ENCODE measurements around the gene ZEB2. TPM values are rescaled to one million over a fixed set of nuclear protein-coding genes. Genes with fewer than 3 reads are reported as not detected.

ZEB2 gene
- polyA plus RNA-seq (2011; rRNA removed): 6.6 and 7.0 TPM in 2 replicates
- 2.3 and 2.9 TPM in 2 replicates for polyA plus RNA-seq (2012; cell fraction: cytosol; rRNA removed)
- 3.0 and 4.2 TPM in 2 replicates for polyA plus RNA-seq (2012; cell fraction: nucleus; rRNA removed)
- 3.3 to 4.2 TPM (median 3.8 TPM) in 3 replicates for polyA plus RNA-seq (2017; fragmentation: RNase III; extraction: RNeasy Plus Mini Kit Qiagen cat#74134 plus additional on column Dnase treatment)
- 11.6 and 13.4 TPM in 2 replicates for polyA minus RNA-seq (2011; rRNA and poly(A)+ RNA removed)

- ChIA-PET POLR2A (no interaction called here), CTCF (interaction anchor here (0.7 kb wide), 1 partner anchor 234 kb away, joined by 3 read pairs; no protein-coding TSS in a partner anchor)
- peaks cover 28% of the 10 kb centered on the region for H3K4me1 ChIP-seq
- peak; percentile 22 to 67 for DNase-seq (ENCODE audit: low read depth in 1 of 2, low spot score in 1 of 2)
- H3K4me2 ChIP-seq: peak within 1 kb of the TSS; percentile 91
- FAIRE-seq: no peak
- ATAC-seq: peak; percentile 5 to 35; a peak in 4 of 6 replicates
- no peaks in the 10 kb centered on the region for H3K9me3 ChIP-seq
- 5% methylated on average over 28 of the region's 29 CpGs for WGBS (ENCODE audit: missing lambda C conversion rate)
- H3K4me3 ChIP-seq: peak within 1 kb of the TSS; percentile 52
- H3K27ac ChIP-seq: peak within 1 kb of the TSS; percentile 41 to 59; a peak in 4 of 6 replicates
- TF ChIP-seq JUNB (IDR thresholded peaks at IDR 0.05) (no peak), POLR2AphosphoS2 (conservative IDR thresholded peaks at IDR 0.05; ENCODE audit: low read length) (no peak), ZNF302 (CRISPR knock-in tag; IDR thresholded peaks at IDR 0.05) (no peak), GATA3 (IDR thresholded peaks at IDR 0.05; ENCODE audit: borderline replicate concordance) (no peak), MAZ (IDR thresholded peaks at IDR 0.05; ENCODE audit: borderline replicate concordance, low read depth, low read length) (no peak), EHF (CRISPR knock-in tag; IDR thresholded peaks at IDR 0.05) (no peak), MAFK (IDR thresholded peaks at IDR 0.05; ENCODE audit: partially characterized antibody) (no peak), BCL3 (IDR thresholded peaks at IDR 0.05) (no peak), HOXA7 (CRISPR knock-in tag; IDR thresholded peaks at IDR 0.05) (no peak), FOSB (CRISPR knock-in tag; IDR thresholded peaks at IDR 0.05) (no peak), ZC3H11A (IDR thresholded peaks at IDR 0.05) (no peak), BHLHE40 (IDR thresholded peaks at IDR 0.05; ENCODE audit: low read depth, low read length) (peak; percentile 78), RCOR1 (IDR thresholded peaks at IDR 0.05; ENCODE audit: low read depth, low read length) (no peak), HOXB13 (CRISPR knock-in tag; IDR thresholded peaks at IDR 0.05; ENCODE audit: low read depth) (no peak), USF2 (IDR thresholded peaks at IDR 0.05) (no peak), EP300 (IDR thresholded peaks at IDR 0.05) (no peak), FOXS1 (CRISPR knock-in tag; IDR thresholded peaks at IDR 0.05) (no peak), ZFP36 (IDR thresholded peaks at IDR 0.05; ENCODE audit: borderline replicate concordance, partially characterized antibody) (no peak), HOXB5 (CRISPR knock-in tag; IDR thresholded peaks at IDR 0.05) (no peak), KDM1A (IDR thresholded peaks at IDR 0.05; ENCODE audit: low read depth) (no peak), NFE2L2 (conservative IDR thresholded peaks at IDR 0.05; ENCODE audit: low read length) (no peak), HEYL (CRISPR knock-in tag; IDR thresholded peaks at IDR 0.05) (no peak), KDM5A (IDR thresholded peaks at IDR 0.05) (no peak), ESRRA (IDR thresholded peaks at IDR 0.05; ENCODE audit: borderline replicate concordance, low read length) (no peak), HDAC2 (IDR thresholded peaks at IDR 0.05) (no peak), POLR2A (IDR thresholded peaks at IDR 0.05; ENCODE audit: low read length) (no peak), RAD21 (conservative IDR thresholded peaks at IDR 0.05 in 1 of 2, IDR thresholded peaks at IDR 0.05 in 1 of 2) (peak; percentile 39 to 42), CBX8 (IDR thresholded peaks at IDR 0.05) (no peak), PHF8 (IDR thresholded peaks at IDR 0.05; ENCODE audit: borderline replicate concordance, low read depth) (no peak), TP53 (CRISPR knock-in tag; IDR thresholded peaks at IDR 0.05) (no peak), SMC3 (IDR thresholded peaks at IDR 0.05) (peak; percentile 23; the same call in 1 of the 3 replicates), EHMT2 (IDR thresholded peaks at IDR 0.05; ENCODE audit: low read depth) (no peak)
- TF ChIP-seq, protein P1, sequence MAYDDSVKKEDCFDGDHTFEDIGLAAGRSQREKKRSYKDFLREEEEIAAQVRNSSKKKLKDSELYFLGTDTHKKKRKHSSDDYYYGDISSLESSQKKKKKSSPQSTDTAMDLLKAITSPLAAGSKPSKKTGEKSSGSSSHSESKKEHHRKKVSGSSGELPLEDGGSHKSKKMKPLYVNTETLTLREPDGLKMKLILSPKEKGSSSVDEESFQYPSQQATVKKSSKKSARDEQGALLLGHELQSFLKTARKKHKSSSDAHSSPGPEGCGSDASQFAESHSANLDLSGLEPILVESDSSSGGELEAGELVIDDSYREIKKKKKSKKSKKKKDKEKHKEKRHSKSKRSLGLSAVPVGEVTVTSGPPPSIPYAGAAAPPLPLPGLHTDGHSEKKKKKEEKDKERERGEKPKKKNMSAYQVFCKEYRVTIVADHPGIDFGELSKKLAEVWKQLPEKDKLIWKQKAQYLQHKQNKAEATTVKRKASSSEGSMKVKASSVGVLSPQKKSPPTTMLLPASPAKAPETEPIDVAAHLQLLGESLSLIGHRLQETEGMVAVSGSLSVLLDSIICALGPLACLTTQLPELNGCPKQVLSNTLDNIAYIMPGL (CRISPR knock-in tag; IDR thresholded peaks at IDR 0.05; ENCODE audit: borderline replicate concordance): no peak
- TF ChIP-seq, protein P2, sequence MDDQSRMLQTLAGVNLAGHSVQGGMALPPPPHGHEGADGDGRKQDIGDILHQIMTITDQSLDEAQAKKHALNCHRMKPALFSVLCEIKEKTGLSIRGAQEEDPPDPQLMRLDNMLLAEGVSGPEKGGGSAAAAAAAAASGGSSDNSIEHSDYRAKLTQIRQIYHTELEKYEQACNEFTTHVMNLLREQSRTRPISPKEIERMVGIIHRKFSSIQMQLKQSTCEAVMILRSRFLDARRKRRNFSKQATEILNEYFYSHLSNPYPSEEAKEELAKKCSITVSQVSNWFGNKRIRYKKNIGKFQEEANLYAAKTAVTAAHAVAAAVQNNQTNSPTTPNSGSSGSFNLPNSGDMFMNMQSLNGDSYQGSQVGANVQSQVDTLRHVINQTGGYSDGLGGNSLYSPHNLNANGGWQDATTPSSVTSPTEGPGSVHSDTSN (IDR thresholded peaks at IDR 0.05): no peak
- TF ChIP-seq, protein P3, sequence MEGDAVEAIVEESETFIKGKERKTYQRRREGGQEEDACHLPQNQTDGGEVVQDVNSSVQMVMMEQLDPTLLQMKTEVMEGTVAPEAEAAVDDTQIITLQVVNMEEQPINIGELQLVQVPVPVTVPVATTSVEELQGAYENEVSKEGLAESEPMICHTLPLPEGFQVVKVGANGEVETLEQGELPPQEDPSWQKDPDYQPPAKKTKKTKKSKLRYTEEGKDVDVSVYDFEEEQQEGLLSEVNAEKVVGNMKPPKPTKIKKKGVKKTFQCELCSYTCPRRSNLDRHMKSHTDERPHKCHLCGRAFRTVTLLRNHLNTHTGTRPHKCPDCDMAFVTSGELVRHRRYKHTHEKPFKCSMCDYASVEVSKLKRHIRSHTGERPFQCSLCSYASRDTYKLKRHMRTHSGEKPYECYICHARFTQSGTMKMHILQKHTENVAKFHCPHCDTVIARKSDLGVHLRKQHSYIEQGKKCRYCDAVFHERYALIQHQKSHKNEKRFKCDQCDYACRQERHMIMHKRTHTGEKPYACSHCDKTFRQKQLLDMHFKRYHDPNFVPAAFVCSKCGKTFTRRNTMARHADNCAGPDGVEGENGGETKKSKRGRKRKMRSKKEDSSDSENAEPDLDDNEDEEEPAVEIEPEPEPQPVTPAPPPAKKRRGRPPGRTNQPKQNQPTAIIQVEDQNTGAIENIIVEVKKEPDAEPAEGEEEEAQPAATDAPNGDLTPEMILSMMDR (IDR thresholded peaks at IDR 0.05): peak; percentile 22; the same call in 2 of the 3 replicates
Measured at GRCh38 chr2:144519934-144520731, at the start of gene ZEB2. ZEB2 (minus strand) TSS chr2:144520119; CDS start chr2:144517350, 2,769 bp downstream.
